Neural cell (in vitro differentiated cells): ENCODE measurements around the gene H1-8.
"Not testable (repeated sequence)": the region's sequence is repeated elsewhere in the genome, so short reads cannot be mapped to it uniquely, and the experiment has no call there.

Experiments used
- MXI1 ChIP-seq: fragments of 450-650 bp; conservative IDR thresholded peaks from 2 replicates; pipeline ENCODE4 v1.6.1; 2014; ENCODE audit warnings: antibody characterized with exemption, mild to moderate bottlenecking; ENCODE audit not compliant: poor library complexity, severe bottlenecking
- TF ChIP-seq, protein P1 (sequence below): fragments of 450-650 bp; IDR thresholded peaks from 2 replicates; pipeline ENCODE4 v1.5.1; 2014; ENCODE audit warnings: antibody characterized with exemption, mild to moderate bottlenecking, moderate library complexity; ENCODE audit not compliant: poor library complexity, severe bottlenecking

DNA sequence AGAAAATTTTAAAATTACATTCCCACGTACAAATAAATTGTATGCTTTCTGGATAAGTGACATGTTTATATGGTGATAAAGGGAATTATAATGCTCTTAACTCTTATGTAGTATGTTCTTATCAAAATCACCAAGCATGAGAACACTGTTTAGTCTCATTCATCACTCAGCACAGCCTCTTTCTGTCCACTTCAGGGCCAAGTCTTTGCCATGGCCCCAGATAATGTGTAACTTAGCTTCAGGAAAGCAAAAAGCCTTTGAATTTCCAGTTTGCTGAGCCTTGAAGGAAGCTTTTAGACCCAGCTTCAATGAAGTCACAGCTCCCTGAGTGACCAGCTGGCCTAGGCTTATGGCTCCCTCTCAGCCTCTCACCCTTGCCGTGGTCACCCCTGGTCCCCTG is 45.1 kb upstream of the H1-8 start:
- TF ChIP-seq, protein P1, sequence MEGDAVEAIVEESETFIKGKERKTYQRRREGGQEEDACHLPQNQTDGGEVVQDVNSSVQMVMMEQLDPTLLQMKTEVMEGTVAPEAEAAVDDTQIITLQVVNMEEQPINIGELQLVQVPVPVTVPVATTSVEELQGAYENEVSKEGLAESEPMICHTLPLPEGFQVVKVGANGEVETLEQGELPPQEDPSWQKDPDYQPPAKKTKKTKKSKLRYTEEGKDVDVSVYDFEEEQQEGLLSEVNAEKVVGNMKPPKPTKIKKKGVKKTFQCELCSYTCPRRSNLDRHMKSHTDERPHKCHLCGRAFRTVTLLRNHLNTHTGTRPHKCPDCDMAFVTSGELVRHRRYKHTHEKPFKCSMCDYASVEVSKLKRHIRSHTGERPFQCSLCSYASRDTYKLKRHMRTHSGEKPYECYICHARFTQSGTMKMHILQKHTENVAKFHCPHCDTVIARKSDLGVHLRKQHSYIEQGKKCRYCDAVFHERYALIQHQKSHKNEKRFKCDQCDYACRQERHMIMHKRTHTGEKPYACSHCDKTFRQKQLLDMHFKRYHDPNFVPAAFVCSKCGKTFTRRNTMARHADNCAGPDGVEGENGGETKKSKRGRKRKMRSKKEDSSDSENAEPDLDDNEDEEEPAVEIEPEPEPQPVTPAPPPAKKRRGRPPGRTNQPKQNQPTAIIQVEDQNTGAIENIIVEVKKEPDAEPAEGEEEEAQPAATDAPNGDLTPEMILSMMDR, result not testable (repeated sequence)
- TF ChIP-seq MXI1, result not testable (repeated sequence)
